Measurements from ENCODE around the gene FAM20C.

- TF ChIP-seq EZH2phosphoT487 (IDR thresholded peaks at IDR 0.05; ENCODE audit: borderline replicate concordance, low read length) (no peak), CTCF (conservative IDR thresholded peaks at IDR 0.05; ENCODE audit: low read depth, low read length) (no peak), EZH2 (IDR thresholded peaks at IDR 0.05; ENCODE audit: low read length, unreplicated experiment) (no peak)
These were observed 106.0 kb downstream of the FAM20C start for GRCh38 chr7:298375-298702.

All from PC-3 (cell line).